GM19025 (cell line): ENCODE results near the gene XYLT1.

Experiments
- ATAC-seq: cut with Tn5 transposase; IDR thresholded peaks from one replicate; pipeline ENCODE4 v1.9.1; 2021; ENCODE audit warnings: mild to moderate bottlenecking, low read depth, moderate library complexity; ENCODE audit not compliant: unreplicated experiment

Gene XYLT1

DNA sequence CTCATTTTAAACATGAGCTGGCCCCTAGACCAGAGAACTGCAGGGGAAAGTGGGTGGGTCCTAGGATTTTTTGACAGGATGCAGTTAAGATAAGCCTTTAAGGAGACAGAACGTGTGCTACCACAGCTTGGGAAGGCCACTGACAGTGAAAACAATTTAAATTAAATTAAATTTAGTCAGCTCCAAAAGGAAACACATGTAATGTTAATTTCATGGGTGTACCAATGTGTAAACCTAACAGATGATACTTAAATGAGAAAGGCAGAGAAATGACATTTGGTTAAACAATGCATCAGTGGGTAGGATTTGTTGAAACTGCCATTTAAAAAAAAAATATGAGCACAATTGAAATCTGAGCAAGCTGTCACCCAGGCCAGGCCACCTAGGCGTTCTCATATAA is 250.8 kb downstream of the XYLT1 start:
- no peak for ATAC-seq

GRCh38 chr16:17215936-17216335 is 254.8 kb downstream of the XYLT1 start:
- ATAC-seq = no peak

- ATAC-seq = no peak
Measured at GRCh38 chr16:17215306-17215705, 255.5 kb downstream of the XYLT1 start.

DNA sequence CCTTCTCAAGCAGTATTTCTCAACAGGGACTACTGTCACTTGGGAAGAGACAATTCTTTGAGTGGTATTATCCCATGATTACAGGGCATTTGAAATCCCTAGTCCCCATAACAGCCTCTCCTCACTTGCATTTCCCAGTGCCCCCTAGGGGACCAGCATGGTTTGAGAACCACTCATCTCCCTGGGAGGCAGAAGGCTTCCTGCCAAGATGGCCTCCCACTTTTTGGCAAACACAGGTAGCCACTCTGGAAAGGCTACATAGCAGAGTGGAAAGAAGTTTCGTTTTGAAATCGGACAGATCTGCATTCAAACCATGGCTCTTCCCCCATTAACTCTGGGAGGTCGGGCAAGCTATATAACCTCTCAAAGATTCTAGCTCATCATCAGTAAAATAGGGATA is 256.8 kb downstream of the XYLT1 start:
- no peak for ATAC-seq

DNA sequence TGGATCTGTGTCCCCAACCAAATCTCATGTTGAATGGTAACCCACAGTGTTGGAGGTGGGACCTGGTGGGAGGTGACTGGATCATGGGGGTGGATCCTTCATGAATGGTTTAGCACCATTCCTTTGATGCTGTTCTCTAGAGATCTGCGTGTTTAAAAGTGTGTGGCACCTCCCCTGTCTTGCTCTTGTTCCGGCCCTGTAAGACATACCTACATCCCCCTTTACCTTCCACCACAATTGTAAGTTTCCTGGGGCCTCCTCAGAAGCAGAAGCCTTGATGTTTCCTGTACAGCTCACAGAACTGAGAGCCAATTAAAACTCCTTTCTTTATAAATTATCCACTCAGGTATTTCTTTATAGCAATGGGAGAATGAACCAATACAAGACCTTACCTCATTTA is 257.7 kb downstream of the XYLT1 start:
- ATAC-seq = no peak

DNA sequence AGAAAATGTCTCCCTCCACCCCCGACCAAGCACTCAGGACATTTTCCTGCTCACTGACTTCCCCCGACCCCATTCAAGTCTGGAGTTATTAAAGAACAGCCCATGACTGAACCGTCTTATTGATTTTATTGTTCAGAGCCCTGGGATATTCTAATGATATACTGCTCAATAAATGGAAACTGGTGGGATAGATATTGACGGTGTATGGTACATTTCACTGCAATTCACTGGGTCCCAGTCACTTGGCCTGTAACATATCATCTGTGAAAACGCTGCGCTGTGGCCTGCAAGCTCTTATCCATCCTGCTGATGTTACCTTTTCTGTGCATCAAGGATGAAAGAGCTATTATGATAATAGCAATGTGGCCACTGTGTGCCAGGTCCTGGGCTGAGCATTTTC is 258.2 kb downstream of the XYLT1 start:
- ATAC-seq = no peak

DNA sequence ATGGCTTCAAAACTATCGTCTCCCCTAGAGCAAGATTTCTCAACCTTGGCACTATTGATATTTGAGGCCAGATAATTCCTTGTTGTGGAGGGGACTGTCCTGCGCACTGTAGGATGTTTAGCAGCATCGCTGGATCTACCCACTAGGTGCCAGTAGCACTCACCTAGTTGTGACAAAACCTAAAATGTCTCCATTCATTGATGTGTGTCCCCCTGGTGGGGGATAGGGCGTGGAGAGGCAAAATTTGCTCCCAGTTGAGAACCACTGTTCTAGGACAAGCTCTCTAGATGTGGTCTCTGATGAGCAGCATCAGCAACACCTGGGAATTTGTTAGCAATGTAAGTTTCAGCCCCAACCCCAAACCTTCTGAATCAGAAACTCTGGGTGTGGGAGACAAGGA is 259.0 kb downstream of the XYLT1 start:
- ATAC-seq = no peak

DNA sequence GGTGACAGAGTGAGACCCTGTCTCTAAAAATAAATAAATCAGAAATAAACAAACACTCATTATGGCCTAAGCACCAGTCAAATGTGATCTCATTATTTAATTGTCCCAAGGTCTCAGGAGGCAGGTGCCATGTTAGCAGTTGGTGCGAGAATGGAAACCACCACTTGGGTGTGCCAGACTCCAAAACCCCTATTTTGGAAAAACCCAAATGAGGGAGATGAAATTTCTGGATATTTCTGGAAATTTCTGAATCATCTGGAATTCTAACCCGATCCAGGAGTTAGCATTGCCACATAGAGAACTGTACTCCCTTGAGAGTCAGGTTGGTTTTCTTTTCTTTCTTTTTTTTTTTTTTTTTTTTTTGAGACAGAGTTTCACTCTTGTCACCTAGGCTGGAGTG is 264.0 kb downstream of the XYLT1 start:
- ATAC-seq = no peak

DNA sequence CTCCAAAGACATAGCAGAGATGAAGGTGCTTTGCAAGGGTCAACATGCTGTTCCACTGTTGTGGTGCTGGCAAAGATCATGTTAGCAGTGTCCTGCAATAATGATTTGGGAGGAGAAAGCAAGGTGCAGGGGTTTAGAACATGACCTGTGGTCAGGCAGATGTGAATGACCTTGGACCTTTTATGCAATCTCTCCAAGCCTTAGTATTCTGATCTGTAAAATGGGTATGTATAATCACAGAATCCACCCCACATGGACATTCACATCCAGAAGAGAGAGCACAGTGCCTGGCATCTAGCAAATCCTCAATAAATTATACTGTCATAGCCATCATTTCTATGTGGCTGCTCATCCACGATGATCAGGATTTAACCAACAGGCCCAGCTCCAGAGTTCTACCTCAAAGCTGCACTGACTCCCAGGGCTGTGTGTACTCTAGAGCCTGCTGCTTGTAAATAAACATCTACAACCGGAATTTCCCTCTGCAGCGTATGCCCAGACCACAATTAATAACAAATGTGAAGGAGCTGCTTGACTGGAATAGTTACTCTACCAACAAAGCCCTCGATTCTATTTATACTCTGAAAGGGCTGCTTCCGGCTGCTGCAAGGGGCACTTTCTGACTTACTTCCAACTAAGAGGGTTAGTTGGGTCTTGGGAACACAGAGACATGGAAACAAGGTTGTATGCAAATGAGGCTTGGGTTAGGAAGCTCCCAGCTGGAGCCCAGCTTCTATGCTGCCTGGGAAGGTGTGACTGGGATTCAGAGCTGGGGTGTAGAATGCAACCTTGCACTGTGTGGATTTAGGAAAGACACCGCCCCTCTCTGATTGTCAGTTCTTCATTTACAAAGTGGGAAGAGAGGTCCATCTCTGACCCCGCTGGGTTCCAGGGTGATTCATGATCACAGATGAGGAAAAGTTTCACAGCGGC is 265.2 kb downstream of the XYLT1 start:
- ATAC-seq = no peak

- ATAC-seq = no peak
Measured at GRCh38 chr16:17204644-17205043, 266.1 kb downstream of the XYLT1 start.

- no peak for ATAC-seq
Measured at GRCh38 chr16:17204206-17204605, 266.6 kb downstream of the XYLT1 start.

- ATAC-seq = no peak
Measured at GRCh38 chr16:17203424-17203823, 267.3 kb downstream of the XYLT1 start.

GRCh38 chr16:17199135-17199534 is 271.6 kb downstream of the XYLT1 start:
- ATAC-seq = no peak

GRCh38 chr16:17196526-17196925 is 274.2 kb downstream of the XYLT1 start:
- ATAC-seq = no peak

- ATAC-seq = no peak
Measured at GRCh38 chr16:17194190-17194780, 276.5 kb downstream of the XYLT1 start.

DNA sequence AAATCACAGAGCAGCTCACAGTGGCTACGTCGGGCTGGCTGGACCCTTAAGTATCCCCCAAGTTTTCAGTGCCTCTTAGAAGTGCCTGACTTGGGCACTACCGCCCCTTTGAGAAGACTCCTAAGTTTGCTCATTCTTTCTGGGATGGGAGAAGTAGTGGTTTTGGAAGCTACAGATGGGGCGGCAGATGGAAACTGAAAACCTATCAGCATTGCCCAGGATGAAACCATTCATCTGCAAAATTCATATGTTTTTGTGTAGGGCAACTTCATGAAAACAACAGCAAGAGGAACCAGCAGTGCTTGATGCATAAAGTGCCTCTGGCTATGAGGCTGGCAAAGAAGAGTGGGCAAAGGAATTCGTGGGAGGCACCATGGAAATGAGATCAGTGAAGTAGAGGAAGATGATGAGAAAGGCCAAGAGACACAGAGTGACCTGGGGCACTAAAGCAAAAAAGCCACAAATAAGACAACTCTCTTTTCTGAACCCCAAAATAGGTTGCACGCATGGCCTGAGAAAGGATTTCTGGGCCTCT is 277.1 kb downstream of the XYLT1 start:
- ATAC-seq = no peak

GRCh38 chr16:17184026-17184425 is 286.7 kb downstream of the XYLT1 start:
- no peak for ATAC-seq

- ATAC-seq = no peak
Measured at GRCh38 chr16:17177959-17178905, 292.5 kb downstream of the XYLT1 start.

DNA sequence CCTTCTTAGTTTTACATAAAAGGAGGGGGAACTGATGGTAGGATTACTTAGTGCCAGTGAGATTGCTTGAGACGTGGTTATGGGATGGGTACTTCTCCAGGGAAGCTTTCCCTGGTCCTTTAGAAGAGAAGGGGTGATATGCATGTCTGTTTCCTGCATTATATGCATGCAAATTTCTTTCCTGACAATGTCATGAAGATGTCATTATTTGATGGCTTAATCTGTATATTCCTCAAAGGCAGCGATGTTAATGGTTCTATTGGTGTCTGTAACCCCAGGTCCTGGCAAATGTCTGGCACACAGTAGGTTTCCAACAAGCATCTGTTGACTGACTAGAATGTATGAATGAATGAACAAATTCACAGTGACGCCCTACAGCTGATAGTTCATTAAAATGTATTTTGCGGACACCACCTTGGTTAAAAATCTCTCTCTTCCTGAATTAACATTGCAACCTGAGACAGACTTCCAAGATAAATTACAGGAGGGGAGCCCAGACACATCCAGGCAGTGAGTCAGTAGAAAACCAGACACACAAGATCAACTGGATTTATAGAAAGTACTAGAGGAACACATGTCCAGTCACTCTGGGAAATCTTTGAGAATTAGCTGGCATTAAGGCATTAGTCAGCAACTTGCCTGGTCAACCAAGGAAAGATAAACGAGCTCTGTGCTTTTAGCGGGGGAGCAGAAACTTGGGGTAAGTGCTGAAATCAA is 293.4 kb downstream of the XYLT1 start:
- no peak for ATAC-seq

DNA sequence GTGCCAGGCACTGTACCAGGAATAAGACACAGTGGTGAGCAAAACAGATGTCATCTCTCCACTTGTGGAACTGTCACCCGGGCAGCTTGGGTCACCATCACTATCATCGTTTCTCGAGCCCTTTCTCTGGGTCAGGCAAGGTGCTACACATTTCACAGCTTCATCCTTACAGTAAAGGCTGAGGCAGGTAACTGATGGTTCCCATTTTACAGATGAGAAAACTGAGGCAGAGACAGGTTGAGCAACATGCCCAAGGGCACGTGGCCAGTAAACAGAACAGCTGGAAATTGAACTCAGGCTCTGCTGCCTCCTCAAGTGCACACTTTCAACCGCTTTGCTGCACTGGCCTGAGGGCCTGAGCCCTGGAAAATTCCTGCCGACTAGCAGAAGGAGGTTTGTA is 294.6 kb downstream of the XYLT1 start:
- no peak for ATAC-seq
